ENCODE measurements around the gene C4A.
"Not testable (repeated sequence)": the region's sequence is repeated elsewhere in the genome, so short reads cannot be mapped to it uniquely, and the experiment has no call there.

DNA sequence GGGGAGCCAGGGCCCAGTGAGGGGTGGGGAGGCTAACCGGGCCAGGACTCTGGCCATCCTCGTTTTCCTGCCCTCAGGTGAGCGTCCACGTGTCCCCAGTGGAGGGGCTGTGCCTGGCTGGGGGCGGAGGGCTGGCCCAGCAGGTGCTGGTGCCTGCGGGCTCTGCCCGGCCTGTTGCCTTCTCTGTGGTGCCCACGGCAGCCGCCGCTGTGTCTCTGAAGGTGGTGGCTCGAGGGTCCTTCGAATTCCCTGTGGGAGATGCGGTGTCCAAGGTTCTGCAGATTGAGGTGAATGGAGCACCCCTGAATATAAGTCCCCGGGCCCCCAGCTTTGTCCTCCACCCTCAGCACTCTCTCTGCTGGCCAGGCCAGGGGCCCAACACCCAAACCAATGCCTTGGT, 12.6 kb downstream of the C4A start:
- TF ChIP-seq POLR2AphosphoS5 (IDR thresholded peaks at IDR 0.05; ENCODE audit: low read depth); GABPA (IDR thresholded peaks at IDR 0.05; ENCODE audit: low read depth); SPI1 (IDR thresholded peaks at IDR 0.05; ENCODE audit: borderline replicate concordance, low read depth): not testable (repeated sequence)
- TF ChIP-seq, protein P1, sequence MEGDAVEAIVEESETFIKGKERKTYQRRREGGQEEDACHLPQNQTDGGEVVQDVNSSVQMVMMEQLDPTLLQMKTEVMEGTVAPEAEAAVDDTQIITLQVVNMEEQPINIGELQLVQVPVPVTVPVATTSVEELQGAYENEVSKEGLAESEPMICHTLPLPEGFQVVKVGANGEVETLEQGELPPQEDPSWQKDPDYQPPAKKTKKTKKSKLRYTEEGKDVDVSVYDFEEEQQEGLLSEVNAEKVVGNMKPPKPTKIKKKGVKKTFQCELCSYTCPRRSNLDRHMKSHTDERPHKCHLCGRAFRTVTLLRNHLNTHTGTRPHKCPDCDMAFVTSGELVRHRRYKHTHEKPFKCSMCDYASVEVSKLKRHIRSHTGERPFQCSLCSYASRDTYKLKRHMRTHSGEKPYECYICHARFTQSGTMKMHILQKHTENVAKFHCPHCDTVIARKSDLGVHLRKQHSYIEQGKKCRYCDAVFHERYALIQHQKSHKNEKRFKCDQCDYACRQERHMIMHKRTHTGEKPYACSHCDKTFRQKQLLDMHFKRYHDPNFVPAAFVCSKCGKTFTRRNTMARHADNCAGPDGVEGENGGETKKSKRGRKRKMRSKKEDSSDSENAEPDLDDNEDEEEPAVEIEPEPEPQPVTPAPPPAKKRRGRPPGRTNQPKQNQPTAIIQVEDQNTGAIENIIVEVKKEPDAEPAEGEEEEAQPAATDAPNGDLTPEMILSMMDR (IDR thresholded peaks at IDR 0.05; ENCODE audit: insufficient read depth, low read length) = not testable (repeated sequence)
- TF ChIP-seq, protein P2, sequence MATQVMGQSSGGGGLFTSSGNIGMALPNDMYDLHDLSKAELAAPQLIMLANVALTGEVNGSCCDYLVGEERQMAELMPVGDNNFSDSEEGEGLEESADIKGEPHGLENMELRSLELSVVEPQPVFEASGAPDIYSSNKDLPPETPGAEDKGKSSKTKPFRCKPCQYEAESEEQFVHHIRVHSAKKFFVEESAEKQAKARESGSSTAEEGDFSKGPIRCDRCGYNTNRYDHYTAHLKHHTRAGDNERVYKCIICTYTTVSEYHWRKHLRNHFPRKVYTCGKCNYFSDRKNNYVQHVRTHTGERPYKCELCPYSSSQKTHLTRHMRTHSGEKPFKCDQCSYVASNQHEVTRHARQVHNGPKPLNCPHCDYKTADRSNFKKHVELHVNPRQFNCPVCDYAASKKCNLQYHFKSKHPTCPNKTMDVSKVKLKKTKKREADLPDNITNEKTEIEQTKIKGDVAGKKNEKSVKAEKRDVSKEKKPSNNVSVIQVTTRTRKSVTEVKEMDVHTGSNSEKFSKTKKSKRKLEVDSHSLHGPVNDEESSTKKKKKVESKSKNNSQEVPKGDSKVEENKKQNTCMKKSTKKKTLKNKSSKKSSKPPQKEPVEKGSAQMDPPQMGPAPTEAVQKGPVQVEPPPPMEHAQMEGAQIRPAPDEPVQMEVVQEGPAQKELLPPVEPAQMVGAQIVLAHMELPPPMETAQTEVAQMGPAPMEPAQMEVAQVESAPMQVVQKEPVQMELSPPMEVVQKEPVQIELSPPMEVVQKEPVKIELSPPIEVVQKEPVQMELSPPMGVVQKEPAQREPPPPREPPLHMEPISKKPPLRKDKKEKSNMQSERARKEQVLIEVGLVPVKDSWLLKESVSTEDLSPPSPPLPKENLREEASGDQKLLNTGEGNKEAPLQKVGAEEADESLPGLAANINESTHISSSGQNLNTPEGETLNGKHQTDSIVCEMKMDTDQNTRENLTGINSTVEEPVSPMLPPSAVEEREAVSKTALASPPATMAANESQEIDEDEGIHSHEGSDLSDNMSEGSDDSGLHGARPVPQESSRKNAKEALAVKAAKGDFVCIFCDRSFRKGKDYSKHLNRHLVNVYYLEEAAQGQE (IDR thresholded peaks at IDR 0.05; ENCODE audit: insufficient replicate concordance, low read depth) = not testable (repeated sequence)
